ENCODE data around the gene OR5H14. TPM values are rescaled to one million over a fixed set of nuclear protein-coding genes. Genes with fewer than 3 reads are reported as not detected.
A peak's percentile ranks its signal among the peaks of the same experiment; 100 is the strongest.

OR5H14 gene
- total and polyA plus RNA-seq, 2 of the 8 experiments (the other 6 are each of a cell fraction or from before 2014, with no cell fraction given) = not detected

GRCh38 chr3:98114264-98114663 is 33.0 kb upstream of the OR5H14 start:
- Histone ChIP-seq H3K79me1 (ENCODE audit: low read depth, low read length) (no peaks in the 10 kb centered on the region), H3K18ac (ENCODE audit: extremely low read depth, low read length) (no peak overlapping the region), H3K79me2 (ENCODE audit: control insufficient read depth in 1 of 2, insufficient read depth in 2 of 2, low read length in 2 of 2) (no peaks in the 10 kb centered on the region), H2BK15ac (ENCODE audit: low read length) (no peak overlapping the region), H2BK12ac (ENCODE audit: low read depth, low read length) (no peak overlapping the region), H2BK5ac (ENCODE audit: low read depth, low read length) (no peak overlapping the region), H3K14ac (ENCODE audit: insufficient read length) (no peak overlapping the region), H4K8ac (ENCODE audit: extremely low read depth, insufficient read depth, low read length) (no peak overlapping the region), H3K36me3 (ENCODE audit: control insufficient read depth in 2 of 4, insufficient read depth in 4 of 4, low read length in 3 of 4) (no peaks in the 10 kb centered on the region), H2AK5ac (ENCODE audit: low read depth, low read length) (no peak overlapping the region), H2BK20ac (ENCODE audit: low read length) (no peak overlapping the region), H3K27ac (ENCODE audit: low read depth, low read length) (no peak overlapping the region), H3K4me1 (replicated peaks in 1 of 4; ENCODE audit: control insufficient read depth in 3 of 4, insufficient read depth in 4 of 4, low read length in 3 of 4) (peaks cover 0 to 3% (median 0%) of the 10 kb centered on the region in 4 experiments; a peak in 1 of 7 replicates), H3K23ac (ENCODE audit: insufficient read length) (no peak overlapping the region), H3K23me2 (ENCODE audit: low read depth, low read length) (no peaks in the 10 kb centered on the region; the same call in 1 of the 2 replicates), H2AFZ (ENCODE audit: low read length) (no peak overlapping the region), H4K5ac (ENCODE audit: insufficient read length, low read depth, low read length) (no peak overlapping the region), H3K4ac (replicated peaks; ENCODE audit: insufficient read length, low read depth, low read length) (no peak overlapping the region), H3K9ac (replicated peaks in 1 of 4; ENCODE audit: extremely low read depth in 1 of 4, low read depth in 3 of 4, low read length in 3 of 4) (no peak overlapping the region), H4K91ac (replicated peaks; ENCODE audit: insufficient read length, low read length) (no peak overlapping the region), H2BK120ac (replicated peaks; ENCODE audit: low read depth, low read length) (no peak overlapping the region), H3K56ac (replicated peaks; ENCODE audit: insufficient read length, low read depth, low read length) (no peak overlapping the region), H4K20me1 (replicated peaks in 1 of 2; ENCODE audit: control insufficient read depth in 1 of 2, insufficient read depth in 2 of 2, low read length in 2 of 2) (no peaks in the 10 kb centered on the region), H3K4me2 (ENCODE audit: insufficient read depth in 1 of 2, low read depth in 2 of 2, low read length in 2 of 2) (no peak overlapping the region), H3K4me3 (ENCODE audit: extremely low read depth in 1 of 4, insufficient read depth in 2 of 4, low read depth in 3 of 4, low read length in 4 of 4) (no peak overlapping the region), H3K27me3 (replicated peaks in 1 of 4; ENCODE audit: control insufficient read depth in 3 of 4, extremely low read depth in 1 of 4, insufficient read depth in 3 of 4, low read length in 3 of 4) (no peaks in the 10 kb centered on the region), H3K9me3 (ENCODE audit: insufficient read depth in 2 of 2, low read depth in 1 of 2, low read length in 1 of 2) (peaks cover 15 to 26% of the 10 kb centered on the region in 2 experiments)
- TF ChIP-seq HDAC6 (IDR thresholded peaks at IDR 0.05; ENCODE audit: low read depth, low read length) (no peak), ZNF274 (IDR thresholded peaks at IDR 0.05; ENCODE audit: borderline replicate concordance, extremely low read depth, low read length) (no peak), CTCF (IDR thresholded peaks at IDR 0.05; ENCODE audit: control extremely low read depth in 1 of 3, insufficient read depth in 1 of 3, low read depth in 1 of 3, low read length in 3 of 3) (peak in 1 of 3 experiments; percentile 6; a peak in 1 of 4 replicates)
- ChIA-PET CTCF (ENCODE audit: partially characterized antibody) (interaction anchor here (0.9 kb wide), 1 partner anchor 12 kb away, joined by 3 read pairs; no protein-coding TSS in a partner anchor), POLR2A (ENCODE audit: partially characterized antibody) (no interaction called here)
- WGBS, 2 experiments (ENCODE audit: extremely low coverage in 1 of 2, insufficient coverage in 1 of 2, insufficient read length in 1 of 2, insufficient replicate concordance in 2 of 2, low coverage in 1 of 2, low lambda C conversion rate in 2 of 2, missing lambda C conversion rate in 1 of 2) = 85% methylated on average over 3 of the region's 3 CpGs; no CpG with 5 or more reads in 1 of the 2 experiments
- no peak for DNase-seq (ENCODE audit: low read depth in 1 of 2, low spot score in 2 of 2)
- no peak for FAIRE-seq
